Measurements from ENCODE around the gene TMED5.
"Not testable (repeated sequence)": the region's sequence is repeated elsewhere in the genome, so short reads cannot be mapped to it uniquely, and the experiment has no call there.

Gene TMED5

DNA sequence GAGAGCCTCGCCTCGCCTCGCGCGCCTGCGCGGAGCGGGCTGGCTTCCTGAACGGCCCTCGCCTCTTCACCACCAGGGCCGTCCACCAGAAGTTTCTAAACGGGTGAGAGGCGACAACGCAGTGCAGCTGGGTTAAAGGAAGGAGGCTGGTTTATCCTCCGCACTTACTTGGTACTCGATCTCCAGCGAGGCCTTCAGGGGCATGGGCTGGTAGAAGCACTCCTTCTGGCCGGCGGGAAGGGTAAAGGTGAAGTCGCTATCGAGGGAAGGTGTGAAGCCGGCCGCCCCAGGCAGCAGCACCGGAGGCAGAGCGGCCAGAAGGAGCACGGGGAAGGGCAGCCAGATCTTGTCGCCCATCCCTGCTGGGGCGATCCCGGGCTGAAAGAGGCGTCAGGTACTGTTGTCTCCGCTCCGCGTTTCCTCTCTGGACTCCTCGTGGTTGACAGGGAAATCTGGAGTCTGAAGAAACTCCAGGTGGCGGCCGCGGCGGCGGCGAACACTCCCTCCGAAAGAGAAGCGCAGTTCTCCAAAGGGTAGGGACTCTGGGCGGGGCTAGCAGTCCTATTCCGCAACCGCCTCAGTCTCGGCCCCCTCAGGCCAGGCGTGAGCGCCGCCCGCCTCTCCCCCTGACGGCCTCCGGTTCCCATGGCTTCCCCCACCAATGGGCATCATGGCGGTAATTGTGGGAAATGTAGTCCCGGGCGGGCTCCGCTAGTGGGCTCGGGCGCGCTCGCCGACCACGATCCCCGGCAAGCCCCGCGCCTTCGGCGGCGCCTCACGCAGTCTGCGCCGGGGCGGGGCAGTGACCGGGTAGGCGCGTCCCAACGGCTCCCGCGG, at the start of gene TMED5:
TMED5 (minus strand) TSS at position 528 of the 837 bp plus-strand sequence; CDS start at position 357, 171 bp downstream.
- DNase-seq (ENCODE audit: low spot score) = peak; percentile 61

DNA sequence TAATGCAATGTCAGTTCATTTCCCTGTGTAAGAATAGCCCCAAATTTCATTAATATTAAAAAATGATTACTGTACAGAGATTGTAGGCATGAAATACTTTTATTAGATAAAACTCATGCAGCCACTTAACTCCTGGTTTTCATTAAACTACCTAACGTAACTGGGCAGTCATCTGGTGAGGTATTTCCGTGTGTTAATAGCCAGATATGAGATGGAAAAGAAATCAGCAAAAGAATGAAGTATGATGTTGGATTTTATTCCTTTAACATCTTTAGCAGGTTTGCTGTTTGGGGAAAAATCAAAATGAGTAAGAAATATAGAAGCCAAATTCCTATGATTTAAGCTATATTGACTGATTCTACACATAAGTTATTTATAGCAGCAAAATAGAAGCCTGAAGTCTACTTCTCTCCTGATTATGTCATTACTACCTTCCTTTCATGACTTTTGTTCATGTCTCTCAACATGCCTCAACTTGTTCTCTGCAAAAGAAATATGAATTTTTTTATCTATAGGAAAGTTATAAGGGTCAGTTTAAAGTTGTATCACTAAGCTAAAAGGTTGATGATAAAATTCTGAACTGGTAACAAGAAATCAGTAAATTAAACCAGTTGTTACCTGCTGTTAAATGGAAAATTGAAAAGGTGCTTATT, 42.9 kb upstream of the TMED5 start:
- DNase-seq (ENCODE audit: low spot score) = no peak

DNA sequence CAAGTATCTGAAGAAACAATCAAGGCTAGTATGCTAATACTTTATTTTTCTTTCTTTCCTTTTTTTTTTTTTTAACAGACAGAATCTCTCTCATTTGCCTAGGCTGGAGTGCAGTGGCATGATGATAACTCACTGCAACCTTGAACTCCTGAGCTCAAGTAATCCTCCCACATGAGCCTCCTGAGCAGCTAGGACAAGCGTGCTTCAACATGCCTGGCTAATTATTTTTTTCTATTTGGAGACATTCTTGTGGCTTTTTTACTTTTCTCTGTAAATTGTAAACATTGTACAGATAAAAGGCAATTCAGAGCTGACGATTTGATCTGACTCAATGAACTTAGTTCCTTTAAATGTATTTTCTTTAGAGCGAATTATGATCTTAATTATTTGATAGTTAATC, 41.7 kb upstream of the TMED5 start:
- no peak for DNase-seq (ENCODE audit: low spot score)

DNA sequence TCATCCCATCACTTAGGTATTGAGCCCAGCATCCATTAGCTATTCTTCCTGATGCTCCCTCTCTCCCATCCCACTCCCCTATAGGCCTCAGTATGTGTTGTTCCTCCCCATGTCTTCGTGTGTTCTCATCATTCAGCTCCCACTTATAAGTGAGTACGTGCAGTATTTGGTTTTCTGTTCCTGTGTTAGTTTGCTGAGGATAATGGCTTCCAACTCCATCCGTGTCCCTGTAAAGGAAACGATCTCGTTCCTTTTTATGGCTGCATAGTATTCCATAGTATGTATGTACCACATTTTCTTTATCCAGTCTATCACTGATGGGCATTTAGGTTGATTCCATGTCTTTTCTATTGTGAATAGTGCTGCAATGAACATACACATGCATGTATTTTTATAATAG, 40.5 kb upstream of the TMED5 start:
- not testable (repeated sequence) for DNase-seq (ENCODE audit: low spot score)

DNA sequence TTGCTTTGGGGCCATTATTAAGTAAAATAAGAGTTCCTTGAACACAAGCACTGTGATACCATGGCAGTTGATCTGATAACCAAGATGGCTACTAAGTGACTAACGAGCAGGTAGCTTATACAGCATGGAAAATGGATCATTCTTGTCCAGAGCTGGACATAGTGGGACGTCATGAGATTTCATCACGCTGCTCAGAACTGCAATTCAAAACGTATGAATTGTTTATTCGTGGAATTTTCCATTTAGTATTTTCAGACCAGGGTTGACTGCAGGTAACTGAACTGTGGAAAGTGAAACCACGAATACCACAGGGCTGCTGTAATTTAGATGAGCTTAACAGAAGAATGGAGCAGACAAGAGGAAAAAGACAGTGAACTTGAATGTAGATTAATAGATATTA, 39.2 kb upstream of the TMED5 start:
- DNase-seq (ENCODE audit: low spot score) = no peak

DNA sequence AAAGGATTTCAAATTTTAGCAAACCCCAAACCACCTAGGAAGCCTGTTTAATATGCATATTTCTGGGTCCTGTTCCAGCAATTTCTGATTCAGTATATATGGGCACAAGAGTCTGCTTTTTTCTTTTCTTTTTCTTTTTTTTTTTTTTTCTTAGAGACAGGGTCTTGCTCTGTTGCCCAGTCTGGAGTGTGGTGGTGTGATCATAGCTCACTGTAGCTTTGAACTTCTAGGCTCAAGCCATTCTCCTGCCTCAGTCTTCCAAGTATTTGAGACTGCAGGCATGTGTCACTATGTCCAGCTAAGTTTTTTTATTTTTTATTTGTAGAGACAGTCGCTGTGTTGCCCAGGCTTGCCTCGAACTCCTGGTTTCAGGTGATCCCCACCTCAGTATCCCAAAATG, 35.1 kb upstream of the TMED5 start:
- DNase-seq (ENCODE audit: low spot score) = no peak

DNA sequence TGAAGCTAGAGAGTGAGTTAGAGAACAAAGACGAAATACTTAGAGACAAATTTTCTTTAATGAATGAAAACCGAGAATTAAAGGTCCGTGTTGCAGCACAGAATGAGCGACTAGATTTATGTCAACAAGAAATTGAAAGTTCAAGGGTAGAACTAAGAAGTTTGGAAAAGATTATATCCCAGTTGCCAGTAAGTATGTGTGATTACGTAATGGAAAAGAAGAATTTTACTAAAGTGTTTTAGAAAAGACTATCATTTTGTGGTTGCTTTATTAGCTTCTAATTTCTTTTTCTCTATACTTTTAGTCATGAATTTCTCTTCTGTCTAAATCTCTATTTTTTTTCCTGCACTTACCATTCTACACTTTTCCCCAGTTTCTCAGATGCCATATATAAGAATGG, 27.0 kb upstream of the TMED5 start:
- no peak for DNase-seq (ENCODE audit: low spot score)

DNA sequence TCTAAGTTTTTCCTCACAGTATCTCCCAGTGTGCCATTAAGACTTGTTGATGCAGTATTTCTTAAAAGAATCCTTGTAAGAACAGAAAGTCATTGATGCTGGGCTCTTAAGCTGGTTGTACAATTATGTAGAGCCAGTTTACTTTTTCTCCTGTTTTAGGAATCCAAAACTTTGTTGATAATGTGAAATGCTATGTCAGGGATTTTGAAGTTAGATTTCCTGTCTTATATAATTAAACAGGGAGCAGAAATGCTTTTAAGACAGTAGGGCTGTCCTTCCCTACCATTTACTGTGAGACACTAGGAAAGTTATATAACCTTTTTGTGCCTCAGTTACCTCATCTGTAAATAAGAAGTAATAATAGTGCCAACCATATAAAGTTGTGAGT, 26.3 kb upstream of the TMED5 start:
- no peak for DNase-seq (ENCODE audit: low spot score)

DNA sequence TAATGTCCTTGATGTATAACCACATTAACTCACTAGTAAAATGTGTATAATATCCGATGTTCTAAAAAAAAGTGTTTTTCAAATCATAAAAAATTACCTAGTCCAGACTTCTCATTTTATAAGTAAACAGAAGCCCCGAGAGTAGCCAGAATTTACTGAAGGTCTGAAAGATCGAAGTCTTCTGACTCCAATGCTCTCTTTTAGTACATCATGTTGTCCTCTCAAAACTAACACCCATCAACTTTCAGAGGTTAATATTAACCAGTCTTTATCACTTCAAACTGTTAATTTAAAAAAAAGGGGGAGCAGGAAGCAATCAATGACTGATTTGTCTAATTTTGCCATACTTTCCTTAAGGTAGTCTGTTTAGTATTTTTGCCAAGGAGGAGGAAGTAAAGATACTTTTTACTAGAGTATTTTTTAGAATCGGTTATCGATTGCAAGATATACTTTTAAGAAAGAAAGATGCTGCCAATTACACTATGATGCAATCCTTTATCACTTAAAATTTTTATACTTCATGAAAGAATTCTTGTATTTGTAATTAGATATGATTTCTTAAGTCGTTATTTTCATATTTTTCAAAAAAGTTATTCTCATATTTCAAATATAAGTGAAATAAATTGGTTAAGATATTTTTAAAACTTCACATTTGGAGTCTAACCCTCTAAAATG, 25.8 kb upstream of the TMED5 start:
- no peak for DNase-seq (ENCODE audit: low spot score)

DNA sequence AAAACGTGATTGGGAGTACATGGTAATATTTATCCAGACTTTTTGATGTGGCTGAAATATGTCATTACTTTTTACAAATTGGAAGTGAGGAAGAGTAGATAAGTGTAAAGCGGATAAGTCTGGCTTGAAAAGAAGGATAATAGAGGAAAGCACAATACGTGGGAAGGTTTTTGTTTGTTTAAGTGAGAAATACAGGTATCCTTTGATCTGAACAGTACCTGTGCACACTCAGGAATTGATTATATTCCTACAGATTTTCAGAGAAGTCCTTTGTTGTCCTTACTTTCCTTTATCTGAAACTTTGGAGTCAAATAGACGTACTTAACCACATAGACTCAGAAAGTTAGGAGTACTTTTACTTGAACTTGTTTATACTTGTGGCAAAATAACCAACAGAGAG, 20.5 kb upstream of the TMED5 start:
- DNase-seq (ENCODE audit: low spot score) = no peak

DNA sequence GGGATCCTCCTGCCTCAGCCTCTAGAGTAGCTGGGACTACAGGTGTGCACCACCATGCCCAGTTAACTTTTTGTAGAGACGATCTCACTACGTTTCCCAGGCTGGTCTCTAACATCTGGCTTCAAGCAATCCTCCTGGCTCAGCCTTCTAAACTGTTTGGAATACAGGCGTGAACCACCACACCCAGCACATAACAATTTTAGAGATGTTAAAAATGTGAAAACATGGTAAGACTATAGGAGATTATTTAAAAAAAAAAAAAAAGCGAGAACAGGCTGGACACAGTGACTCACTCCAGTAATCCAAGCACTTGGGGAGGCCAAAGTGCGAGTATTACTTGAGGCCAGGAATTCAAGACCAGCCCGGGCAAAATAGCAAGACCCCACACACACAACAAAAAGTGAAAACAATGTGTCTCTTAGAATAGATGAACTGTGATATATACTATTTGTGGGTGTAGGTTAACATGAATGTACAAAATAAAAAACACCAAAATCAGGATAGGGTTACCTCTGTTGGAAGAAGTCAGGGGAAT, 19.9 kb upstream of the TMED5 start:
- DNase-seq (ENCODE audit: low spot score) = no peak

DNA sequence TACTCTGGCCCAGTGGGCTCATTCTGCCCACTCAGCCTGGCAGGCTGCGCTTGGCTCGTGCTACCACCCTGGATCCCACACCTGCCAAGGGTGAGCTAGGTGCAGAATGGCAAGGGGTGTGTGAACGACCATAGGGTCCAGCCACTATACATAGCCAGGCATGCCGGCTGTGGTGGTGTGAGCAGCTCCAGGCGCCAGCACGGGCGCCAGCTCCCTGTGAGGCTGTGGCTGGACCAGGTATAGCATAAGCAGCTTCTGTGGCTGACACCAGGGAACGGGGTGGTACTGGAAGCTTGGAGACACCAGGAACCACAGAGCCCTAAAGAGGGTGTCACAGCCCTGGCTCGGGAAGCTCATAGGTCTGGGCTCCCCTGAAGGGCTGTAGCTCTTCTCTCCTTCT, 18.9 kb upstream of the TMED5 start:
- DNase-seq (ENCODE audit: low spot score) = no peak

DNA sequence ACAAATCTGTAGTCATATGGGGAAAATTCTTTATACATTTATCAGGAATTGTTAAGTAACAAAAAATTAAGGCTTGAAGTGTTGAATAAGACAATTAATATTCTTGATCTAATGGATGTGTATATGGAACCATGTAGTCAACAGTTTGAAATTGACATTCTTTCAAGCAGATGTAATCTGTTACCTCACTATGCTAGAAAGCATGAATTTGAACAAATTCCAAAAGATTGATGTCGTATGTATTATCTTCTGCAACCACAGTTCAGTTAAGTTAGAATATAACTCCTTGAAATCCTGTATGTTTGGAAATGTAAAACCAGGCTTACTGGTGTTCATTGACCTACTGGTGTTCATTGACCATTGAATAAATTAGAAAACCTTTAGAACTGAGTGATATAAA, 16.4 kb upstream of the TMED5 start:
- DNase-seq (ENCODE audit: low spot score) = no peak

DNA sequence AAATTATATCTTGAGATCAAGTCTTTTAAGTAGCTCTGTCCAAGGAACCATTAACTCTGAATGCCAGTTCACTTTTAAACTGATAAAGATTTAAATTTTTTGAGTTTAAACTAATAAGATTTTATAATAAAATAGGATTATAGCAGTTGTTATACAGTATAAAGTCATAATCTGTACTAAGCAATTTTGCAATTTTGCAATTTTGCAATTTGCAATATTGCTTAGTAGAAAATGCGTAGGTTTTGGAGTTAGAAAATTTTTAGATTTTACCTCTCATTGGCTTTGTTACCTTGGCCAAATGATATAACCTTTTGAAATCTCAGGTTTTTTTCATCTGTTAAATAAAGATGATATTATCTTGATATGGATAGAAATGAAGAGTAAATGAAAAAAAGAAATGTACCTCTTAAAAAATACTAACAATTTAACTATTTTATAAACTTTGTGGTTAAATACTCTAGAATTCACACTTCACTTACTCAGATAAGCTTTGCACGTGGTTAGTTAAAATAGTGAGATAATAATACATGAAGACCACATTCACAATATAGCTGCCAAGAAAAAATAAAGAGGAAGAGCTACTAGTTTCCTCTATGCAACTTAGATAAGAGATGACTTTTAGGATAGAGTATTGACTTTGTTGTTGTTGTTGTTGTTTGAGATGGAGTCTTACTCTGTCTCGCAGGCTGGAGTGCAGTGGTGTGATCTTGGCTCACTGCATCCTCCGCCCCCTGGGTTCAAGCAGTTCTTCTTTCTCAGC, 14.2 kb upstream of the TMED5 start:
- DNase-seq (ENCODE audit: low spot score) = no peak

DNA sequence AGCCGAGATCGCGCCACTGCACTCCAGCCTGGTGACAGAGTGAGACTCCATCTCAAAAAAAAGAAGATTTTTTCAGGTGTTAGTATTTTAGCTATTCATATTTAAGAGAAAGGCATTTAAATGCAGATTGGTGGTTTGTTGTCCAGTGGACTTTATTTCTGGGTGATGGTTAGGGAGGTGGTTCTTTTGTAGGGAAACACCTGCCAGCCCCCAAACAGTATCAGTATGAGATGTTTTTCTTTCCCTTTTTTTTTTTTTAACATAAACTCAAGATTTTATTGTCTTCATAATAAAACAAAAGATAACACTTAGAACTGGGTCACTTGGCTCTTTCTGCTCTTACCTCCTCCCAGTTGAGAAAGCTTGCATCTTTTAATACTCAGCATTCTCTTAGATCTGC, 10.2 kb upstream of the TMED5 start:
- no peak for DNase-seq (ENCODE audit: low spot score)

DNA sequence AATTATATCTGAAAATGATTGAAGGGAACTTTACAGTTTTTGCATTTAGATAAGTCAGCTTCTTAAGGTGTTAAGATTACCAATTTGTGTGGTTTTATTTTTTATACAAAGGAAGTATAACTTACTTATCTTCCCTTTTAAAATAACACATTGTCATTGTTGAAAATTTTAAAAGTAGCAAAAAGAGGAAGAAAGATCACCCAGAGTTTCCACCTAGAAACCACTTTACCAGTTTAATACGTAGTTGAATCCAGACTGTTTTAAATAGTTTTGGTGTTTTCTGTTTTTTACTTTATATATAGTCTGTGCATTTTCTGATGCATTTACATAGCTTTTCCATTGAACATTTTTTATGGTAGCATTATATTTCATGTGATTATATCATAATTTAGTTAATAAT, 6.5 kb upstream of the TMED5 start:
- no peak for DNase-seq (ENCODE audit: low spot score)

DNA sequence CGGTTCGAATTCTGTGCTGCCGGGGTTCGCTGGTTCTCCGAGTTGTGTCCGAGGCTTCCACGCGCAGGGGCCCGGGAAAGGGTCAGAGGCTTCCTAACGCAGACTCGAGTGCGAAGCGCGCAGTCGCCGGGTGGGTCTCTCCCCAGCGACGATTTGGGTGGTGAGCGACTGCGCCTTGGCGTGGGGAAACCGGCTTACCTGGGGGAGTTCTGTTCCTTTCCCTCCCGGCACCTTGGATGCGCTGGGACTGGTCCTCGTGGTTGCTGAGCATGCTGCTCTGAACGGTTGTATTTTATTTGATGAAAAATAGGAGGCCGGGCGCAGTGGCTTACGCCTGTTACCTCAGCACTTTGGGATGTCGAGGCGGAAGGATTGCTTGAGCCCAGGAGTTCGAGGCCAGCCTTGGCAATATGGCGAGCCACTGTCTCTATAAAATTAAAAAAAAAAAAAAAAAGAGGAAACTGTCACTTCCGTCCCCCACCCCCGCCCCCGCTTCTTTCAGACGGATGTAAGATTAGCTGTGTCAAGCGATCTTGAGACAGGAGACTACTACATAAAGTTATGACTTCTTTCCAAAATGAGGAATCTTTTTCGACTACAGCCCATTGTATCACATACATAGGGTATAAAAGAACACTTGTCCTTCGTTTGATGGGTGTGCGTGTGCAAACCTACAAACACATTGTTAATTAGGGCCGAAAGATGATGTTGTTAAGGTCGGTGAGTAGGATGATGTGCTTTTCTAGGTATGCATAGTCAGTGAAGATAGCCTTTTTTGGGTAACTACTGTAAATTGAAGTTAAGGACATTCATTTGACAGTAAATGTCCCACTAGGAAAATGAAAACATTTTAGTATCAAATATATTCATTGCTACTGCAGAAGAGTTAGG, 755 bp upstream of the TMED5 start, which contains the start of gene CCDC18:
CCDC18 (plus strand) TSS at position 2 of the 891 bp plus-strand sequence. CDS start 2,638 bp downstream, outside the sequence.
- DNase-seq (ENCODE audit: low spot score) = peak; percentile 5

DNA sequence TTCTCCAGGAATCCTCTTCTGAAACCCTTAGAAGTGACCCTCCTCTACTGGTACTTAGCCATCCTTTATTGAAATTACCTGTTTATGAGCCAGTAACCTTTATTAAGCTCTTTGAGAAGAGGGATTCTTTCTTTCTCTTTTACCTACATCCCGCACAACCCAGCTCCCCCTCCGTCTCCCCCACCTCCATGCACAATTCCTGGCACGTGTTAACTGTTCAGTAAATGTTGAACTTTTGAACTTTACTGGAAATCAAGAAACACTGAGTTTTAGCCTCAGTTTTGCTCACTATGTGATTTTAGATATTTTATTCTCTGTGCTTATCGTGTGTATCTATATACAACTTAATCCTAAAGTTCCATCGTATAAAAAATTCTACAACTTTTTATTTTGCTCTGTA, 1.8 kb downstream of the TMED5 start:
- DNase-seq (ENCODE audit: low spot score) = no peak

DNA sequence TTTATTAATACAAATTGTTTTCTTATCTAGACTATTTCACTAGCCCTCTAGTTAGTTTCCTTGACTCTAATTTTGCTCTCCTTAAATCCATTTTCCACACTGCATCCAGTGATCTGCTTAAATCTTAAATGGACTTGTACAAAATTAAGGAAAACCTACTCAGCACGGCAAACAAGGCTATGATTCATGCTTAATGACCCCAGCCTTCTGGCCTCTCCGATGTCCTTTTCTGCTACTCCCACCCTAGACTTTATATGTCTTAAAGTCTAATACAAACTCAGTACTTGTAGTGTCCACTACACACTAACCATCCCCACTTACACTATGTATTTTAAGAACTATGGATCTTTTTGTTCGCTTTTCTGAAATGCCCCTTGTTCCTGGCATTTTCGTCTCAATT, 2.2 kb downstream of the TMED5 start:
- DNase-seq (ENCODE audit: low spot score) = peak; percentile 4

DNA sequence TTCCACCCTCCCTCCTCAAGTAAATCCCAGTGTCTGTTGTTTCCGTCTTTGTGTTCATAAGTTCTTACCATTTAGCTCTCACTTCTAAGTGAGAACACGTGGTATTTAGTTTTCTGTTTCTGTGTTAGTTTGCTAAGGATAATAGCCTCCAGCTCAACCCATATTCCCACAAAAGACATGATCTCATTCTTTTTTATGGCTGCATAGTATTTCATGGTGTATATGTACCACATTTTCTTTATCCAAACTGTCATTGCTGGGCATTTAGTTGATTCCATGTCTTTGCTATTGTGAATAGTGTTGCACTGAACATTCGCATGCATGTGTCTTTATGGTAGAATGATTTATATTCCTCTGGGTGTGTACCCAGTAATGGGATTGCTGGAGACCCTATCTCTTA, 5.6 kb downstream of the TMED5 start:
- not testable (repeated sequence) for DNase-seq (ENCODE audit: low spot score)

DNA sequence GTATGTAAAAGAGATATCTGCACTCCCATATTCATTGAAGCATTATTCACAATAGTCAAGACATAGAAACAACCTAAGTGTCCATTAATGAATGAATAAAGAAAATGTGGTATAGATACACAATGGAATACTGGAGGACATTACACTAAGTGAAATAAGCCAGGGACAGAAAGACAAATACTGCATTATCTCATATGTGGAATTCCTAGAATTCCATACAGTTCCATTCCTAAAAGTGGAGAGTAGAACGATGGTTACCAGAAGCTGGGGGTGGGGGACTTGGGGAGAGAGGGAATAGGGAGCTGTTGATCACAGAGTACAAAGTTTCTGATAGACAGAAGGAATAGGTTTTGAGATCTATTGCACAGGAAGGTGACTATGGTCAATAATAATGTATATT, 7.4 kb downstream of the TMED5 start:
- DNase-seq (ENCODE audit: low spot score) = no peak

Data from COLO829 (cell line).